HepG2 (cell line): ENCODE data around the gene ABCA13. TPM values are rescaled to one million over a fixed set of nuclear protein-coding genes. Genes with fewer than 3 reads are reported as not detected.

ENCODE experiments used
- ATF1 ChIP-seq: IDR thresholded peaks from 2 replicates; pipeline ENCODE4 v1.6.1; 2016; ENCODE audit warnings: mild to moderate bottlenecking, control low read depth
- CCAR2 ChIP-seq: fragments of 200-400 bp; formaldehyde crosslinking; optimal IDR thresholded peaks from 2 replicates; pipeline ENCODE3; 2018; ENCODE audit warnings: low read depth, mild to moderate bottlenecking, low read length, moderate library complexity
- EP300 ChIP-seq, 3 experiments: sonication (generic) in 1 of 3; formaldehyde crosslinking in 1 of 3; IDR thresholded peaks; 2 replicates each; pipeline versions ENCODE4 v1.5.1 to v1.6.1; 2011 to 2020; ENCODE audit warnings: low read depth in 2 of 3, low read length in 2 of 3, borderline replicate concordance in 1 of 3, improper control_type of control experiment in 1 of 3, mild to moderate bottlenecking in 1 of 3, missing genetic modification reagents in 1 of 3, moderate library complexity in 1 of 3
- FOXP1 ChIP-seq, 2 experiments: fragments of 450-650 bp in 1 of 2; IDR thresholded peaks; 2 replicates each; pipeline ENCODE4 v1.6.1; 2017 to 2018; ENCODE audit warnings: antibody characterized with exemption in 1 of 2
- GLI4 ChIP-seq: sonication (generic); formaldehyde crosslinking; IDR thresholded peaks from 2 replicates; pipeline ENCODE4 v1.5.1; 2020; ENCODE audit warnings: missing genetic modification reagents, mild to moderate bottlenecking, moderate library complexity, borderline replicate concordance
- HMG20A ChIP-seq: IDR thresholded peaks from 2 replicates; pipeline ENCODE4 v1.6.1; 2016; ENCODE audit warnings: borderline replicate concordance
- HNRNPL ChIP-seq: fragments of 200-400 bp; formaldehyde crosslinking; IDR thresholded peaks from 2 replicates; pipeline ENCODE4 v1.6.1; 2017; ENCODE audit warnings: mild to moderate bottlenecking, low read depth, low read length
- KLF9 ChIP-seq: IDR thresholded peaks from 2 replicates; pipeline ENCODE4 v1.6.1; 2016; ENCODE audit warnings: low read depth
- KMT2A ChIP-seq: sonication (generic); formaldehyde crosslinking; IDR thresholded peaks from 2 replicates; pipeline ENCODE4 v1.4.0; 2020; ENCODE audit warnings: missing genetic modification reagents
- MAX ChIP-seq: IDR thresholded peaks from 2 replicates; pipeline ENCODE4 v1.6.1; 2012; ENCODE audit warnings: inconsistent platforms
- MLXIP ChIP-seq: sonication (generic); formaldehyde crosslinking; IDR thresholded peaks from 2 replicates; pipeline ENCODE4 v1.9.0; 2021; ENCODE audit warnings: missing genetic modification reagents, borderline replicate concordance
- SIN3A ChIP-seq: IDR thresholded peaks from 2 replicates; pipeline ENCODE4 v1.6.1; 2011; ENCODE audit warnings: low read depth, mild to moderate bottlenecking, control low read depth, low read length, borderline replicate concordance
- TEF ChIP-seq: sonication (generic); formaldehyde crosslinking; IDR thresholded peaks from 2 replicates; pipeline ENCODE4 v1.5.0; 2020; ENCODE audit warnings: missing genetic modification reagents
- TFAP4 ChIP-seq: sonication (generic); IDR thresholded peaks from 2 replicates; pipeline ENCODE4 v1.6.1; 2016; ENCODE audit warnings: low read depth, borderline replicate concordance
- ZNF383 ChIP-seq: sonication (generic); formaldehyde crosslinking; IDR thresholded peaks from 2 replicates; pipeline ENCODE4 v1.4.0; 2020; ENCODE audit warnings: missing genetic modification reagents, mild to moderate bottlenecking, borderline replicate concordance
- ZNF572 ChIP-seq: sonication (generic); formaldehyde crosslinking; IDR thresholded peaks from 2 replicates; pipeline ENCODE4 v1.5.1; 2020; ENCODE audit warnings: mild to moderate bottlenecking, missing genetic modification reagents
- ZNF749 ChIP-seq: sonication (generic); formaldehyde crosslinking; IDR thresholded peaks from 2 replicates; pipeline ENCODE4 v1.8.0; 2022; ENCODE audit warnings: mild to moderate bottlenecking, missing genetic modification reagents, moderate library complexity, borderline replicate concordance
- ZNF784 ChIP-seq: sonication (generic); formaldehyde crosslinking; IDR thresholded peaks from 2 replicates; pipeline ENCODE4 v1.5.1; 2020; ENCODE audit warnings: missing genetic modification reagents, mild to moderate bottlenecking, borderline replicate concordance
- ZNF800 ChIP-seq: sonication (generic); formaldehyde crosslinking; IDR thresholded peaks from 2 replicates; pipeline ENCODE4 v1.4.0; 2020; ENCODE audit warnings: missing genetic modification reagents
- ZNF839 ChIP-seq: sonication (generic); formaldehyde crosslinking; IDR thresholded peaks from 2 replicates; pipeline ENCODE4 v1.4.0; 2020; ENCODE audit warnings: missing genetic modification reagents, mild to moderate bottlenecking, borderline replicate concordance
- polyA plus RNA-seq, 8 experiments: library from polyadenylated mRNA; depleted of rRNA in 3 of 8; stranded (reverse) in 7 of 8; unstranded in 1 of 8; fragments of >200 nt; fragmentation: Illumina TruSeq in 4 of 8; extraction: Trizol in 4 of 8; gene quantifications; 2 replicates each; pipeline versions ENCODE4 v1.2.1 to v1.2.3, GENCODE V29; 2011 to 2016; ENCODE audit warnings: low read depth in 4 of 8, missing spikeins in 1 of 8, mixed read lengths in 1 of 8; ENCODE audit not compliant: insufficient read depth in 1 of 8
- total RNA-seq, 5 experiments: library from RNA; depleted of rRNA; stranded (reverse); fragments of >200 nt; fragmentation: Illumina TruSeq; extraction: Trizol; gene quantifications; 2 replicates each; pipeline ENCODE4 v1.2.3, GENCODE V29; 2016; ENCODE audit warnings: low read depth in 1 of 5

Gene ABCA13
- total and polyA plus RNA-seq, 2 of the 13 experiments (the other 11 are each of a cell fraction or from before 2014, with no cell fraction given), result 0.03 TPM; not detected in 1

GRCh38 chr7:48140001-48140681 lies 31.1 kb upstream of the ABCA13 start (continued):
- TF ChIP-seq KLF9, result no peak
- TF ChIP-seq GLI4 (CRISPR knock-in tag), result no peak
- TF ChIP-seq MLXIP (CRISPR knock-in tag), result no peak
- peak; percentile 45; the same call in 1 of the 2 replicates for TF ChIP-seq KMT2A (CRISPR knock-in tag)
- TF ChIP-seq HMG20A (CRISPR knock-in tag), result peak; percentile 97
- no peak for TF ChIP-seq HNRNPL
- peak; percentile 90 for TF ChIP-seq TFAP4
- peak in 1 of 2 experiments; percentile 93; a peak in 2 of 4 replicates for TF ChIP-seq EP300 (IDR thresholded peaks at IDR 0.05; ENCODE audit: low read depth in 2 of 2, low read length in 2 of 2)
- peak; percentile 92 for TF ChIP-seq EP300 (CRISPR knock-in tag; IDR thresholded peaks at IDR 0.05; ENCODE audit: borderline replicate concordance)
- TF ChIP-seq TEF, result peak; percentile 99
- TF ChIP-seq CCAR2, result no peak
- TF ChIP-seq ZNF749, result no peak
- TF ChIP-seq FOXP1 (IDR thresholded peaks at IDR 0.05), result peak; percentile 98
- TF ChIP-seq FOXP1 (CRISPR knock-in tag; IDR thresholded peaks at IDR 0.05), result peak; percentile 100
- no peak for TF ChIP-seq ATF1 (CRISPR knock-in tag)
- TF ChIP-seq ZNF800 (CRISPR knock-in tag), result no peak; the same call in 1 of the 2 replicates
- no peak for TF ChIP-seq SIN3A
- no peak for TF ChIP-seq ZNF383
- TF ChIP-seq ZNF572 (CRISPR knock-in tag), result no peak
- TF ChIP-seq ZNF784, result no peak
- no peak for TF ChIP-seq ZNF839
- TF ChIP-seq MAX, result peak; percentile 68
